Liver (tissue), 3 donors: Measurements from ENCODE around the gene DIP2C.

Experiments
- CTCF ChIP-seq: fragments of 150-350 bp; IDR thresholded peaks from 2 replicates; pipeline ENCODE4 v1.5.1; 2017; ENCODE audit warnings: improper control_type of control experiment, low read depth, low read length; ENCODE audit not compliant: missing input control
- FOXA1 ChIP-seq: IDR thresholded peaks from 2 replicates; pipeline ENCODE4 v1.6.1; 2016; ENCODE audit warnings: antibody characterized with exemption
- GABPA ChIP-seq, 2 donors: IDR thresholded peaks in 1 of 2; conservative IDR thresholded peaks in 1 of 2; 2 replicates each; pipeline ENCODE4 v1.6.1; 2016; ENCODE audit warnings: antibody characterized with exemption in 2 of 2, mild to moderate bottlenecking in 1 of 2, moderate library complexity in 1 of 2
- HNF4A ChIP-seq, 2 donors: conservative IDR thresholded peaks; 2 replicates each; pipeline ENCODE4 v1.6.1; 2016; ENCODE audit warnings: antibody characterized with exemption in 2 of 2, mild to moderate bottlenecking in 2 of 2
- RAD21 ChIP-seq, 2 donors: IDR thresholded peaks; 2 replicates each; pipeline ENCODE4 v1.6.1; 2016; ENCODE audit warnings: antibody characterized with exemption in 2 of 2, mild to moderate bottlenecking in 2 of 2
- REST ChIP-seq: IDR thresholded peaks from 2 replicates; pipeline ENCODE4 v1.6.1; 2016; ENCODE audit warnings: antibody characterized with exemption, mild to moderate bottlenecking
- donor health status: healthy.
- donor health status: healthy.

- TF ChIP-seq CTCF, result no peak
- no peak for TF ChIP-seq GABPA (IDR thresholded peaks at IDR 0.05 in 1 of 2, conservative IDR thresholded peaks at IDR 0.05 in 1 of 2)
- TF ChIP-seq REST, result no peak
- TF ChIP-seq HNF4A (conservative IDR thresholded peaks at IDR 0.05), result no peak
- TF ChIP-seq FOXA1, result no peak
- TF ChIP-seq RAD21 (IDR thresholded peaks at IDR 0.05), result no peak
Measured at GRCh38 chr10:381346-381745, 308.1 kb downstream of the DIP2C start.
